Prostate gland (tissue), 2 donors: ENCODE results near the gene RIPK1. TPM values are rescaled to one million over a fixed set of nuclear protein-coding genes. Genes with fewer than 3 reads are reported as not detected.

Experiments
- DNase-seq: peaks from one replicate; pipeline ENCODE4 v3.0.0-alpha.2; 2019; ENCODE audit warnings: low spot score
- H3K27ac ChIP-seq, 2 donors: fragments of 200-600 bp; sonication (generic); 2 replicates each; pipeline ENCODE4 v1.5.1; 2017 to 2019
- H3K27me3 ChIP-seq: fragments of 200-600 bp; sonication (generic); replicated peaks from 2 replicates; pipeline ENCODE4 v1.5.1; 2019; ENCODE audit not compliant: insufficient read depth
- H3K36me3 ChIP-seq, 2 donors: fragments of 200-600 bp; sonication (generic); 1 replicate in 1 of 2; 2 replicates in 1 of 2; pipeline versions ENCODE4 v1.5.1 to v1.8.1; 2017 to 2019
- H3K4me1 ChIP-seq: fragments of 200-600 bp; sonication (generic); replicated peaks from 2 replicates; pipeline ENCODE4 v1.5.1; 2019
- H3K4me3 ChIP-seq, 2 donors: fragments of 200-600 bp; sonication (generic); 2 replicates each; pipeline ENCODE4 v1.5.1; 2017 to 2019
- H3K9me3 ChIP-seq: fragments of 200-600 bp; sonication (generic); 2 replicates; pipeline ENCODE4 v1.5.1; 2017
- POLR2A ChIP-seq: fragments of 450-650 bp; IDR thresholded peaks from one replicate; pipeline ENCODE4 v1.6.1; 2016; ENCODE audit warnings: antibody characterized with exemption, mild to moderate bottlenecking
- POLR2AphosphoS5 ChIP-seq: sonication (generic); formaldehyde crosslinking; IDR thresholded peaks from one replicate; pipeline ENCODE4 v1.6.1; 2017; ENCODE audit warnings: antibody characterized with exemption
- WGBS: methylation state at CpG from one replicate; pipeline ENCODE4 v1.1.5; 2018; 5-methylcytosine and 5-hydroxymethylcytosine counted together
- intact Hi-C: fragments of 100-400 bp; cut with DNase I; formaldehyde crosslinking; loops from one replicate; pipeline ENCODE4 v1.14.2; 2022
- total RNA-seq, 2 donors: library from RNA; depleted of rRNA; stranded (reverse); fragments of >200 nt; gene quantifications; one replicate each; pipeline ENCODE4 v1.1.0, GENCODE V29; 2016
- TF ChIP-seq, protein P1 (sequence below), 4 experiments: fragments of 200-600 bp in 2 of 4; fragments of 450-650 bp in 2 of 4; sonication (generic) in 2 of 4; IDR thresholded peaks; 1 replicate in 3 of 4; 2 replicates in 1 of 4; pipeline ENCODE4 v1.5.1; 2016 to 2019; ENCODE audit warnings: antibody characterized with exemption in 4 of 4, mild to moderate bottlenecking in 2 of 4, moderate library complexity in 2 of 4

Gene RIPK1
- total RNA-seq, 2 donors from 2014 or later, result 21.3 to 23.0 TPM

DNA sequence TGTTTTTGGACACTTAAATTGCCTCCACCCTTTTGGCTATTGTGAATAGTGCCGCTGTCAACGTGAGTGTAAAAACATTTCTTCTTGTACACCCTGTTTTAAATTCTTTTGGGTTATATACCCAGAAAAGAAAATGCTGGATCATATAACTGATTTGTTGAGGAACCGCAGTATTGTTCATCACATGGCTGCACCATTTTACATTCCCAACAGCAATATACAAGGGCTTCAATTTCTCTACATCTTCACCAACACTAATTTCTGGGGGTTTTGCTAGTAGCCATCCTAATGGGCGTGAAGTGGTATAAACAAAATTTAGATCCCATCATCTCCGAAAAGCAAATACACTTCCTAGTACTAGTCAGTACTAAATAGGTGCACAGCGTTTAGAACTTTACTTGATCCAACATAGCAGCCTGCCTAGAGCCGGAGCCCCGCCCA lies 49.6 kb downstream of the RIPK1 start:
- no peaks in the 10 kb centered on the region for H3K36me3 ChIP-seq
- intact Hi-C loops, result loop anchor here (2.0 kb wide), 1 partner anchor 49 kb away; the partner anchor contains the start of gene RIPK1
- peak overlapping the region; percentile 84 to 86 for H3K4me3 ChIP-seq
- no peak for DNase-seq
- TF ChIP-seq POLR2AphosphoS5 (no peak), POLR2A (no peak)
- TF ChIP-seq, protein P1, sequence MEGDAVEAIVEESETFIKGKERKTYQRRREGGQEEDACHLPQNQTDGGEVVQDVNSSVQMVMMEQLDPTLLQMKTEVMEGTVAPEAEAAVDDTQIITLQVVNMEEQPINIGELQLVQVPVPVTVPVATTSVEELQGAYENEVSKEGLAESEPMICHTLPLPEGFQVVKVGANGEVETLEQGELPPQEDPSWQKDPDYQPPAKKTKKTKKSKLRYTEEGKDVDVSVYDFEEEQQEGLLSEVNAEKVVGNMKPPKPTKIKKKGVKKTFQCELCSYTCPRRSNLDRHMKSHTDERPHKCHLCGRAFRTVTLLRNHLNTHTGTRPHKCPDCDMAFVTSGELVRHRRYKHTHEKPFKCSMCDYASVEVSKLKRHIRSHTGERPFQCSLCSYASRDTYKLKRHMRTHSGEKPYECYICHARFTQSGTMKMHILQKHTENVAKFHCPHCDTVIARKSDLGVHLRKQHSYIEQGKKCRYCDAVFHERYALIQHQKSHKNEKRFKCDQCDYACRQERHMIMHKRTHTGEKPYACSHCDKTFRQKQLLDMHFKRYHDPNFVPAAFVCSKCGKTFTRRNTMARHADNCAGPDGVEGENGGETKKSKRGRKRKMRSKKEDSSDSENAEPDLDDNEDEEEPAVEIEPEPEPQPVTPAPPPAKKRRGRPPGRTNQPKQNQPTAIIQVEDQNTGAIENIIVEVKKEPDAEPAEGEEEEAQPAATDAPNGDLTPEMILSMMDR (IDR thresholded peaks at IDR 0.05), result no peak
- peak overlapping the region; percentile 95 to 96 for H3K27ac ChIP-seq
- H3K4me1 ChIP-seq, result no peaks in the 10 kb centered on the region
- no peaks in the 10 kb centered on the region for H3K9me3 ChIP-seq
- 10% methylated on average over 8 of the region's 8 CpGs for WGBS
- H3K27me3 ChIP-seq, result no peaks in the 10 kb centered on the region

DNA sequence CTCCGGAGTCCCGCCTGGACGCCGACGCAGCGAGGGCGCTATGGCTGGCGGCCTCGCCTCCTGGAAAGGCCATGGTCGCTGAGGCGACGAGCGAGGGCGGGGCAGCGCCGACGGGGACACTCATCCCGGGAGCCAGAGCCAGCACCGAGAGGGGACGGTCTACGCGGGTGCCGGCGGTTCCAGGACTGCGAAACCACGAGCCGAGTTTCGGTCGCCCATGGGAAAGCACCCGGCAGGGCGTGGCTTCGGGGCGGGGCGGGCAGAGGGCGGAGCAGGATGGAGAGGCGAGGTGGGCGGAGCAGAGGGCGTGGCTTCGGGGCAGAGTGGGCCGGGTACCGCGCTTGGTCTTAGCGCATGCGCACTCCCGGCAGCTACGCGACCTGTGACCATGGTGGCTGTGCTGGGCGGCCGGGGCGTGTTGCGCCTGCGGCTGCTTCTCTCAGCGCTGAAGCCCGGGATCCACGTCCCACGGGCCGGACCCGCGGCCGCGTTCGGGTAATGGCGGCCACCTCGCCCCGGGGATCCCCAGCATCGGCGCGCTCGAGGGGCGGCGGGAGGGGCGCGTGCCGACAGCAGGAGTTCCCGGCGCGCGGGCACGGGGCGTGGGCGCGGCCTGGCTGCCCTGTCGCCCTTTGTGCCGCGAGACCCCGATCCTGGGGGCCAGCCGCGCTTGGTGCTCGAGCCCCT lies 50.2 kb downstream of the RIPK1 start, which contains the start of gene BPHL:
Gene BPHL, plus strand, starts transcription at position 359 of the 687 bp plus-strand sequence. Its CDS starts 30 bp downstream, at position 389.
- intact Hi-C loops, result loop anchor here (2.0 kb wide), 1 partner anchor 50 kb away; the partner anchor contains the start of gene RIPK1
- peak within 1 kb of the TSS; percentile 84 to 86 for H3K4me3 ChIP-seq

GRCh38 chr6:3119040-3119723 lies 50.9 kb downstream of the RIPK1 start:
- WGBS, result 24% methylated on average over 18 of the region's 19 CpGs
- peak overlapping the region; percentile 95 to 96 for H3K27ac ChIP-seq
- intact Hi-C loops, result loop anchor here (2.0 kb wide), 1 partner anchor 50 kb away; the partner anchor contains the start of gene RIPK1

More for the DNA sequence above, 50.2 kb downstream of the RIPK1 start, which contains the start of gene BPHL:
- TF ChIP-seq POLR2AphosphoS5 (peak; percentile 88), POLR2A (peak; percentile 87)
- TF ChIP-seq, protein P1 (IDR thresholded peaks at IDR 0.05), result no peak
- Histone ChIP-seq H3K27ac (peak within 1 kb of the TSS; percentile 95 to 96), H3K4me1 (no peaks in the 10 kb centered on the region), H3K36me3 (no peaks in the 10 kb centered on the region), H3K9me3 (no peaks in the 10 kb centered on the region), H3K27me3 (no peaks in the 10 kb centered on the region)
- peak; percentile 96 for DNase-seq
- WGBS, result under 1% methylated on average over 75 of the region's 89 CpGs

GRCh38 chr6:3120765-3121089 lies 52.4 kb downstream of the RIPK1 start:
- 96% methylated on average over 5 of the region's 5 CpGs for whole genome bisulfite sequencing
- TF ChIP-seq POLR2AphosphoS5, result no peak
- TF ChIP-seq POLR2A, result no peak
- TF ChIP-seq, protein P1 (IDR thresholded peaks at IDR 0.05), result no peak
- Histone ChIP-seq H3K9me3 (no peaks in the 10 kb centered on the region), H3K36me3 (no peaks in the 10 kb centered on the region), H3K4me3 (no peak overlapping the region), H3K4me1 (no peaks in the 10 kb centered on the region), H3K27me3 (no peaks in the 10 kb centered on the region), H3K27ac (no peak overlapping the region)
- no peak for DNase-seq
- intact Hi-C loops, result no loop called here

More at GRCh38 chr6:3119040-3119723, 50.9 kb downstream of the RIPK1 start:
- Histone ChIP-seq H3K36me3 (no peaks in the 10 kb centered on the region), H3K4me3 (peak overlapping the region; percentile 84 to 86), H3K27me3 (no peaks in the 10 kb centered on the region), H3K4me1 (no peaks in the 10 kb centered on the region), H3K9me3 (no peaks in the 10 kb centered on the region)
- no peak for TF ChIP-seq POLR2A
- TF ChIP-seq, protein P1 (IDR thresholded peaks at IDR 0.05), result no peak
- no peak for TF ChIP-seq POLR2AphosphoS5
- DNase-seq, result no peak
